Measurements from ENCODE around the gene BCL7B. TPM values are rescaled to one million over a fixed set of nuclear protein-coding genes. Genes with fewer than 3 reads are reported as not detected.

Gene BCL7B
- total and polyA plus RNA-seq, 10 of the 15 experiments (the other 5 are each of a cell fraction or from before 2014, with no cell fraction given), result 10.9 to 61.8 (median 50.2) TPM

GRCh38 chr7:73573791-73574190 lies 16.3 kb upstream of the BCL7B start:
- ChIA-PET POLR2A (no interaction called here), CTCF (no interaction called here), SMC1A (ENCODE audit: uncharacterized antibody, unreplicated experiment) (no interaction called here), RAD21 (ENCODE audit: unreplicated experiment) (no interaction called here)
- Histone ChIP-seq H3K9ac (ENCODE audit: control insufficient read depth, insufficient read depth, low read length) (no peak overlapping the region), H3K79me2 (ENCODE audit: control insufficient read depth, insufficient read depth, low read length) (peaks cover 22% of the 10 kb centered on the region), H3K4me3 (no peak overlapping the region), H3K9me3 (replicated peaks; ENCODE audit: control insufficient read depth, insufficient read depth, low read length) (no peaks in the 10 kb centered on the region), H3K27ac (ENCODE audit: control insufficient read depth, insufficient read depth) (no peak overlapping the region), H3K4me2 (ENCODE audit: control insufficient read depth, insufficient read depth) (no peak overlapping the region), H3K36me3 (ENCODE audit: control insufficient read depth in 2 of 2, insufficient read depth in 2 of 2, low read length in 1 of 2) (peaks cover 10 to 13% of the 10 kb centered on the region in 2 experiments; a peak in 3 of 4 replicates), H3K27me3 (replicated peaks in 1 of 2; ENCODE audit: control insufficient read depth in 2 of 2, insufficient read depth in 2 of 2, low read length in 1 of 2) (no peaks in the 10 kb centered on the region), H4K20me1 (ENCODE audit: control insufficient read depth, insufficient read depth) (no peaks in the 10 kb centered on the region), H2AFZ (ENCODE audit: control insufficient read depth, low read depth, low read length) (no peak overlapping the region), H3K4me1 (ENCODE audit: control insufficient read depth, insufficient read depth, low read length) (peaks cover 8% of the 10 kb centered on the region)
- ATAC-seq, result no peak
- DNase-seq (ENCODE audit: low read depth, low spot score), result no peak
- no peak for FAIRE-seq
- no TSS peak for BruUV-seq (replicated peaks)
- in situ Hi-C loops (cut with MboI) (no loop called here), intact Hi-C loops (cut with micrococcal nuclease; ENCODE audit: unreplicated experiment) (no loop called here)
- TF ChIP-seq ZNF592 (IDR thresholded peaks at IDR 0.05), result no peak
- no peak for TF ChIP-seq SREBF1 (IDR thresholded peaks at IDR 0.05; ENCODE audit: low read length)
- no peak for TF ChIP-seq BCL3 (IDR thresholded peaks at IDR 0.05; ENCODE audit: borderline replicate concordance, insufficient read depth, low read depth, low read length, poor library complexity, severe bottlenecking)
- TF ChIP-seq YY1 (IDR thresholded peaks at IDR 0.05; ENCODE audit: low read depth, low read length), result no peak
- no peak for TF ChIP-seq PAX5 (IDR thresholded peaks at IDR 0.05; ENCODE audit: borderline replicate concordance, low read depth, low read length)
- no peak for TF ChIP-seq MEF2B (IDR thresholded peaks at IDR 0.05; ENCODE audit: partially characterized antibody, poor library complexity, severe bottlenecking)
- TF ChIP-seq TAF1 (IDR thresholded peaks at IDR 0.05; ENCODE audit: borderline replicate concordance, low read depth, low read length), result no peak
- no peak for TF ChIP-seq CREB1 (IDR thresholded peaks at IDR 0.05; ENCODE audit: low read depth)
- no peak for TF ChIP-seq RFX5 (IDR thresholded peaks at IDR 0.05; ENCODE audit: low read depth, low read length)
- no peak for TF ChIP-seq CTCF (IDR thresholded peaks at IDR 0.05 in 2 of 3, conservative IDR thresholded peaks at IDR 0.05 in 1 of 3; ENCODE audit: control insufficient read depth in 2 of 3, extremely low read depth in 1 of 3, insufficient read depth in 1 of 3, low read depth in 3 of 3, low read length in 3 of 3)
- WGBS (ENCODE audit: insufficient coverage, insufficient replicate concordance, low lambda C conversion rate, missing lambda C conversion rate), result 99% methylated on average over 11 of the region's 11 CpGs
